ENCODE measurements around the gene F9.
"Not testable (repeated sequence)": the region's sequence is repeated elsewhere in the genome, so short reads cannot be mapped to it uniquely, and the experiment has no call there.

Gene F9

DNA sequence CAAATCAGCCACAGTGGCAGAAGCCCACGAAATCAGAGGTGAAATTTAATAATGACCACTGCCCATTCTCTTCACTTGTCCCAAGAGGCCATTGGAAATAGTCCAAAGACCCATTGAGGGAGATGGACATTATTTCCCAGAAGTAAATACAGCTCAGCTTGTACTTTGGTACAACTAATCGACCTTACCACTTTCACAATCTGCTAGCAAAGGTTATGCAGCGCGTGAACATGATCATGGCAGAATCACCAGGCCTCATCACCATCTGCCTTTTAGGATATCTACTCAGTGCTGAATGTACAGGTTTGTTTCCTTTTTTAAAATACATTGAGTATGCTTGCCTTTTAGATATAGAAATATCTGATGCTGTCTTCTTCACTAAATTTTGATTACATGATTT lies at the start of gene F9:
F9 (plus strand) TSS at position 190 of the 400 bp plus-strand sequence; CDS start at position 216, 26 bp downstream.
- no peak for DNase-seq (ENCODE audit: low read depth, low spot score)

DNA sequence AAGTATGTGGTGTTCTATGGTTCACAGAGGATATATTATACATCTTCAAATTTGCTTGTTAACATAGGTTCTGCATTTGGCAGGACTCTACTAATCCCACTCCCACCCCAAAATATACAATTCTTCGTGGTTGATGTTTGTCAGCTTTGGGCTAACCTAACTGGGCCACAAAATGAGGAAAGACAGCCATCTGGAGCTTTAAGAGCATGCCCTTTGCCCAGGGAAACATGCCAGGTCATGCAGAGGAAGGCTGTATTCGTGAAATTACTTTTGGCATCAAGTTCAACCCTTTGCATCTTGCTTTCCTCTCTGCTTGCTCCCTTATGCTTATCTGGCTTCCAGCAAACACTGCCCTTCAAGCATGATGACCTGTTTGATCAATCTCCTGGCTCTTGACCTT lies 46.8 kb upstream of the F9 start:
- no peak for DNase-seq (ENCODE audit: low read depth, low spot score)

DNA sequence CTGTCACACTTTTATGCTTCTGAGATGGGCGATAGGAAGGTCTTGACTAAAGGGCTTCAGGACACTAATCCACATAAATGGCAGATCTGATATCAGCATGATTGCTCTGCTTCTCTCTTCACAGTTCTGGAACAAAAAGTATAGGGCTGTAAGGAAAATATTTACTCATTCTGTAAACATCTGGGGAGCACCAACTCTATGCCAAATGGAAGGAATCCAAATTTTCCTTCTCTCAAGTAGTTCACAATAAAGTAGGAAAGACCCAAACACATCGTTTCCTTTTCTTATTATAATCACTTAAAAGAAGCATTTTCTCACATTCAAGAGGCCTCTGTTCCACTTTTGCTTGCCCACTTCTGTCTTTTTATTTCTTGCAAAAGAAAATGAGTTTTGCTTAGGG lies 45.9 kb upstream of the F9 start:
- no peak for DNase-seq (ENCODE audit: low read depth, low spot score)

DNA sequence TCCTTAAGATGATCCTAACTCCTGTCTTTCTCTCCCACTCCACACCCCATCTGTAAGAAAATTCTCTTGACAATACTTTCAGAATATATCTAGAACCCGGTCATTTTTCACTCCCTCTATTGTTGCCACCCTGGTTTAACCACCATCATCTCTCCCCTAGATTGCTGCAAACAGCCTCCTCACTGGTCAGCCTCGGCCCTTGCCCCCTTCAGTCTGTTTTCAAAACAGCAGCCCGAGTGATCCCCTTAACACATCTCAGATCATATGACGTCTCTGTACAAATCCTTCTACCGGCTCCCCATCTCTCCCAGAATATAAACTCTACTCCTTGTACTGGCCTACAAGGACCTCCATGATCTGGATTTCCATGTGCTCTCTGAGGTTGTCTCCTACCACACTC lies 35.2 kb upstream of the F9 start:
- DNase-seq (ENCODE audit: low read depth, low spot score) = no peak

- no peak for DNase-seq (ENCODE audit: low read depth, low spot score)
These were observed 24.2 kb upstream of the F9 start for GRCh38 chrX:139506333-139506732.

GRCh38 chrX:139508099-139508498 lies 22.4 kb upstream of the F9 start:
- DNase-seq (ENCODE audit: low read depth, low spot score) = no peak

- DNase-seq (ENCODE audit: low read depth, low spot score) = no peak
These were observed 12.1 kb upstream of the F9 start for GRCh38 chrX:139518475-139518874.

GRCh38 chrX:139528829-139529228 lies 1.7 kb upstream of the F9 start:
- DNase-seq (ENCODE audit: low read depth, low spot score) = not testable (repeated sequence)

DNA sequence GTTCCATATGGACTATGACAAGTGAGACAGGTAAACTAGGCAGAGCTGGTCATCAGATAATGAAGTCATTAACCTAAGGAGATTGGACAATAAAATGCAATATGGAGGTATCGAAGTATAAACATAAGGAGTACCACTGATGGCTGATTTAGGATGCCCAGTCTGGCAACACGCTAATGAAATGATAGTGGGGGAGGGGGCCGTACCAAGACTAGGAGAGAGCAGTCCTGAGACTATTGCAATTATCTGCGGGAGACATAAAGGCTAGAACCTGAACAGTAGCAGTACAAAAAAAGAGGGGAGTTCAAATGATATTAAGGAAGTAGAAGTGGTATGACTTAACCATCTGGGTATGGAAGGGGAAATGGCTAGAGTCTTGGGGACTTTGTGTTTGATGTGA lies 2.3 kb downstream of the F9 start:
- no peak for DNase-seq (ENCODE audit: low read depth, low spot score)

DNA sequence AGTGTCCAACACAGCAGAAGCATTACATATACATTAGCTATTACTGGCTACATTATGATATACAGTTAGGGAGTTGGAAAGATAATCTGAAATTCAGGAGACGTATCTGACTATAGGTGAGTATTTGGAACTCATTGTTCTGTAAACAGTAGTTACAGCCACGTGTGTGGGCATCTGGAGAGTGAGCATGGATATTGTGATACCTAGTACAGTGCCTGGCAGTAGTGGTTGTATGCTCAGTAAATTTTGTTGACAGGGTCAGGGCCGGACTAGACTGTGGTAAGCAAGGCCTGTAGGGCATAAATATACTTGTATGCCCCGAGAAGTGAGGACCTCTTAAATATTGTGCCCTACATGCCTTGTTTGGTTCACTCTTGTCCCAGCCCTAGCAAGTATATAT lies 2.9 kb downstream of the F9 start:
- DNase-seq (ENCODE audit: low read depth, low spot score) = no peak

DNA sequence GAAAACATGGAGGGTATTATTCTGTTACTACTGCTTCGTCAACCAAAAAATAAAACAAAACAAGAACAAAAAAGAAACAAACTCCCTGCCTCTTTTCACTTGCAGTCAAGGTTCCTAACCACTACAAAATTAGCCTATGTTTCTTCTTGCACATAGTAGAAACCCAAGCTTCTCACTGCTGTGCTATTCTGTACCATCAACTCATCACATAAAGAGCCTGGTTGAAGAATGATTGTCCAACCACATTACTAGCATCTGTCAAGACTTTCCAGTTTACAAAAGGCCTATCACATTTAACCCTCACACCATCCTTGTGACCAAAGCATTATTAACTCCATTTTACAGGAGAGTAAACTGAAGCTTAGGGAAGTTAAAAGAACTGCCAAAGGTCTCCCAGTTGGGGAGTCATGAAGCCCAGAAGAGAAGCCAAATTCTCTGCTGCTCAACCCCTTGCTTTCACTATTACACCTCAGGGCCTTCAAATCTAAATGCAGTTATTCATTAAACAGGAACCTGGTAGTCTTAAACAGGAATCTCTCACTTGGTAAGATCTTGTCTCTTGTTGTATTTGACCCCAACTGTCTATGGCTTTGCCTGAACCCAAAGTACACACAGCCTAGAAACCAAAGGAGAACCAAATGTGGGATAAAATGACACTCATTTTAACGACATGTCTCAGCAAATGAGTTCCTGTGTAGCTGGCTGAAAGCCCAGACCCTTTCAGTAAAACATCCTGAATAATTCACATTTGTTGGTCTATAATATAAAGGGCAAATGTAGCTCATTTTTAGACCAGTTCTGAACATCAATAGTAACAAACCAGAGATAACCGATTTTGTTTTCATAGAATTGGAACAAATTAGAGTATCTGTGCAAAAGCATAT lies 8.6 kb downstream of the F9 start:
- DNase-seq (ENCODE audit: low read depth, low spot score) = no peak

DNA sequence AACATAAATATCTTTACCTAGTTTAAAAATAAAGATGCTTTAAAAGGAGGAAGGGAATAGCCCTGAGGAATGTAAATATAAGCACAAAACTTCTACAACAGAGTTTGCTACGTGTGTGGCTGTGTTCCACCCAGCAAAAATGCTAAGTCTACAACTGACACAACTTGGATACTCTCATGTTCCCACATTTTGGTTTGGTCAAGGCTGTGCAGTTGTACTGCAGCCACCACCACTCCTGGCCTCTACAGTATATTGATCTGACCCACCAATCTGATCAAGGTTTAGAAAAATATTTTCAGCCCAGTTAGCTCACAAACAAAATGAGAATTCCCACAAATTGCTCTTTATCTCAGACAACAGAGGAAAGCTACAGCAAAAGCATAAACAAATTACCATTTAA lies 12.1 kb downstream of the F9 start:
- DNase-seq (ENCODE audit: low read depth, low spot score) = no peak

DNA sequence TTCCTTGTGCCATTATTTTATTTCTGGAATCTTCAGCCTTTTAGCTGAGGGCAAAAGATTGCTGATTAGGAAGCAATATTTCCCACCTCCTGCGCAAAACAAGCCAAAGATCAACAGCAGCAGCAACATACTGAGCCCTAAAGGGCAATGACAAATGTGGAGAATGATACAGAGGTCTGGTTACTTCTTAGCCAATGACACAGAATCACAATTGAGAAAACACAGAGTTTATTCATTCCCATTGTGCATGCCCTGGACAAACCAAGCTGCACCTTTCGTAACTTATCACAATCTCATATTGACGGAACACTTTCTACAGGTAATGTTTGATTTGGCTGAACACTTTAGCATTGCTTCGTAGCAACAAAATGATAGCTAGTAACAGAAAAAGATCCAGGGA lies 13.4 kb downstream of the F9 start:
- no peak for DNase-seq (ENCODE audit: low read depth, low spot score)

GRCh38 chrX:139544591-139544990 lies 14.1 kb downstream of the F9 start:
- no peak for DNase-seq (ENCODE audit: low read depth, low spot score)

- DNase-seq (ENCODE audit: low read depth, low spot score) = no peak
These were observed 23.8 kb downstream of the F9 start for GRCh38 chrX:139554376-139554775.

DNA sequence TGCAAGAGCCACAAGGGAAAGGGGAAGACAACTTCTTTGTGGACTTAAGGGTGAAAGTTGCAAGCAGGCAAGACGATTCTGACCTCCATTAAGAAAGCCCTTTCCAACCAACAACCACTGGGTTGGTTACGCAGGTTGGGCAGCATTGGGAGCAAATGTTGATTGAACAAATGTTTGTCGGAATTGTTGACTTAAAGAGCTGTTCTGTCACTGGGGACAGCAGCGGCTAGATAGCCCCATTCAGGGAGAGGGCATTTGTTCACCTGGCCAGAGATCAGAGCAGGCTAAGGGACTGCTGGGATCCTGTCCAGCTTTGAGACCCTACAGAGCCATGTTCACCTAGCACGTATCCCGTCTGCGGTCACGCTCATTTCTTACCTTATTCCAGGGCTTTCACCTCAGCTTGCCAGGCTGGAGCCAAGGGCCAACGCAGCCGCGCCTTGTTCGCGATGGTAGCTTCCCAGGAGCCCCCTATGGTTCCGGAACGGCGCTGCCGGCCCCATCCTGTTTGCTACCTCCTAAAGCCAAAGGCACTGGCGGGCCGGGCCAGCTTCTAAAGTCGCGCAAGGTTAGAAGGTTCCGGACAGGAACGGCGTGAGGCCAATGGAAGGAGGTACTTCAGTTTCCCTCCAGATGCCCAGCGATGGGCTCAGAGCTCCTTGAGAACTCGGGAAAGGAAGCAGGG lies 24.6 kb downstream of the F9 start:
- DNase-seq (ENCODE audit: low read depth, low spot score) = no peak

GRCh38 chrX:139559383-139560042 lies 29.0 kb downstream of the F9 start:
- DNase-seq (ENCODE audit: low read depth, low spot score) = peak; percentile 15

DNA sequence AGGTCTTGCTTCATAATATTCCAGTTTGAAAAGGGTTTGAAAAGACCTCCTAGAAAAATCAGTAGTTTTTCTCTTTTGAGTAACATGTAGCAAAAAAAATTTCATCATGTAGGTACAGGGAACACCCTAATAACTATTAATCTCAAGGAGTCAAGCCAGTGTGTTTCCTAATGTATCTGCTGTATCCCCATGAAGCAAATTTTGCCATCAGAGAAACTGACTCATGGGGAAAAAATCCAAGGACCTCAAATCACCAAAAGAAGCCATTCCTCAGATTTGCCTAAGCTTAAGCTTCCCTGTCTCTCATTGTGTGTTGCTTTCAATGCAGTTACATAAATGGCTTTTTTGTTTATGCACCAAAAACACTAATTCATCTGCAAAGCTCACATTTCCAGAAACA lies 29.7 kb downstream of the F9 start:
- DNase-seq (ENCODE audit: low read depth, low spot score) = no peak

DNA sequence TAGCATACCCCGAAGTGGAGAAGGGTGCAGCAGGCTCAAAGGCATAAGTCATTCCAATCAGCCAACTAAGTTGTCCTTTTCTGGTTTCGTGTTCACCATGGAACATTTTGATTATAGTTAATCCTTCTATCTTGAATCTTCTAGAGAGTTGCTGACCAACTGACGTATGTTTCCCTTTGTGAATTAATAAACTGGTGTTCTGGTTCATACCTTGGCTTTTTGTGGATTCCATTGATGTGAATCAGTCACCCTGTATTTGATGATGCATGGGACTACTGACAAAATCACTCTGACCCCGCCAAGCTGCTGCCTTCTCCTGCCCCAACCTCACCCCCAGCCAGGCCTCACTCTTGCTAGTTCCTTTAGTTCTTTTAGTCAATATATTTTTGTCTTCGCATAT lies 32.7 kb downstream of the F9 start:
- DNase-seq (ENCODE audit: low read depth, low spot score) = no peak

GRCh38 chrX:139566981-139567380 lies 36.4 kb downstream of the F9 start:
- DNase-seq (ENCODE audit: low read depth, low spot score) = no peak

DNA sequence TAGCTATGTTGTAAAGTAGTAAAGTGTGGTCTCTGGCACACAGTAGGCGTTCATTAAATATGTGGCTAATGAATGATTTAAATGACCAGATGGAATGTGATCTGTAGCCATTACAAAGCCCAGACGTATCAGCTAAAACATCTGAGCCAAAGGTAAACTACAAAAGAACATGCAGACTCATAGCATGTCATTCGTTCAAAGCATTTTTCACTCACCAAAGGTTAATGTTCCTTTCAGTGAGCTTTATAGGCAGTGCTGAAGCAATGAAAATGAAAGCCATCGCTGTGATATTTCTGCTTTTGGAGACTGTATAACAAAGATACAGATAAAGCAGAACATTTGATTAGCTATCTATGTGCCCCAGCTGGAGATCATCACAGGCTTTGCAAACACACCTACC lies 50.5 kb downstream of the F9 start:
- DNase-seq (ENCODE audit: low read depth, low spot score) = no peak

DNA sequence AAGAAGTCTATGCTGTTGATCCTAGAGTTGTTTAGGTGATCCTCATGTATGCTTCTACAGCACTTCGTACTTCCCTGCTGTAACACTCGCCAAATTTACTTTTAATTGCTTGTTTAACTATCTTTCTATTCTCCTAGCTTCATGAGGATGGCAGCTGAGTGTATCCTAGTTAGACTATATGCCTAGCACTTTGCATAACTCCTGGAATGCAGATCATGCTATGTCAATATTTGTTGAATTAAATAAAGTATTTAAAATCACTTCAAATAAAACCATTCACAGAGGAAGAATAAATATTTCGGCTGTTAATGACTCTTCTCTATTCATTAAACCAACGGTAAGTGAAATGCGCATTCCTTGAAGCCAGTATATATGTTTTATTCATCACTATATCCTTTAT lies 55.1 kb downstream of the F9 start:
- DNase-seq (ENCODE audit: low read depth, low spot score) = no peak

- DNase-seq (ENCODE audit: low read depth, low spot score) = no peak
These were observed 65.5 kb downstream of the F9 start for GRCh38 chrX:139596068-139596467.
